Activated naive CD8-positive, alpha-beta T cell treated with anti-CD3 and anti-CD28 coated beads, Interleukin-2, amount 10 ng/mL, durations not matched to agents 7 days and 5 days (primary cell): ENCODE results near the gene DENR. TPM values are rescaled to one million over a fixed set of nuclear protein-coding genes. Genes with fewer than 3 reads are reported as not detected.
A peak's percentile ranks its signal among the peaks of the same experiment; 100 is the strongest.

Source experiments
- ATAC-seq: fragments of 150-1000 bp; cut with Tn5 transposase; one replicate; pipeline ENCODE4 v1.10.0; 2021; ENCODE audit warnings: low read depth, moderate library complexity
- POLR2A ChIA-PET: fragments of 350-600 bp; sonication (Branson Sonifier 250); formaldehyde crosslinking; loops from one replicate; lab custom pipeline; 2021; ENCODE audit warnings: antibody characterized with exemption; lab: Charles Lee
- DNase-seq: peaks from one replicate; pipeline ENCODE4 v3.0.0; 2021
- H3K27ac Mint-ChIP-seq: one replicate; pipeline ENCODE4 v1.8.0; 2022; ENCODE audit warnings: mild to moderate bottlenecking, mixed read lengths
- H3K27me3 Mint-ChIP-seq: one replicate; pipeline ENCODE4 v1.8.0; 2022; ENCODE audit warnings: mild to moderate bottlenecking, moderate library complexity, mixed read lengths
- H3K36me3 Mint-ChIP-seq: one replicate; pipeline ENCODE4 v1.8.0; 2021; ENCODE audit warnings: mild to moderate bottlenecking, mixed read lengths
- H3K4me1 Mint-ChIP-seq: one replicate; pipeline ENCODE4 v1.8.0; 2021; ENCODE audit warnings: mixed read lengths
- H3K4me3 Mint-ChIP-seq: one replicate; pipeline ENCODE4 v1.8.0; 2022; ENCODE audit warnings: mild to moderate bottlenecking, moderate library complexity, mixed read lengths
- H3K9me3 Mint-ChIP-seq: one replicate; pipeline ENCODE4 v1.8.0; 2021; ENCODE audit warnings: mixed read lengths
- total RNA-seq, 2 experiments: library from RNA; stranded (reverse); gene quantifications; one replicate each; pipeline ENCODE4 v1.2.3, GENCODE V29; 2021

The DENR gene
- total RNA-seq, 2 experiments from 2014 or later, result 51.7 to 53.5 TPM

GRCh38 chr12:122725452-122726079 is 27.1 kb upstream of the DENR start:
- POLR2A ChIA-PET, result no interaction called here
- Mint-ChIP-seq H3K4me1 (peaks cover 39% of the 10 kb centered on the region), H3K27ac (peak overlapping the region; percentile 19), H3K9me3 (no peaks in the 10 kb centered on the region), H3K36me3 (no peaks in the 10 kb centered on the region), H3K27me3 (no peaks in the 10 kb centered on the region), H3K4me3 (peak overlapping the region; percentile 41)
- no peak for DNase-seq
- no peak for ATAC-seq

GRCh38 chr12:122726080-122726558 is 26.5 kb upstream of the DENR start:
- no peak for ATAC-seq
- Mint-ChIP-seq H3K4me3 (peak overlapping the region; percentile 41), H3K9me3 (no peaks in the 10 kb centered on the region), H3K27ac (peak overlapping the region; percentile 19), H3K27me3 (no peaks in the 10 kb centered on the region), H3K36me3 (no peaks in the 10 kb centered on the region), H3K4me1 (peaks cover 41% of the 10 kb centered on the region)
- no peak for DNase-seq
- POLR2A ChIA-PET, result interaction anchor here (0.7 kb wide), 1 partner anchor 627 kb away, joined by 3 read pairs; no protein-coding TSS in a partner anchor

GRCh38 chr12:122729583-122730214 is 22.9 kb upstream of the DENR start:
- Mint-ChIP-seq H3K27ac (peak overlapping the region; percentile 49), H3K27me3 (no peaks in the 10 kb centered on the region), H3K36me3 (no peaks in the 10 kb centered on the region), H3K4me3 (peak overlapping the region; percentile 55), H3K9me3 (peaks cover 1% of the 10 kb centered on the region), H3K4me1 (peaks cover 62% of the 10 kb centered on the region)
- POLR2A ChIA-PET, result no interaction called here
- DNase-seq (no peak), ATAC-seq (no peak)

GRCh38 chr12:122730215-122731014 is 22.2 kb upstream of the DENR start, which contains the start of gene HCAR1:
HCAR1 (minus strand) TSS chr12:122730844; CDS start chr12:122730339, 505 bp downstream.
- Mint-ChIP-seq H3K36me3 (no peaks in the 10 kb centered on the region), H3K27ac (peak within 1 kb of the TSS; percentile 49), H3K4me3 (peak within 1 kb of the TSS; percentile 55), H3K9me3 (peaks cover 1% of the 10 kb centered on the region), H3K4me1 (peaks cover 57% of the 10 kb centered on the region), H3K27me3 (no peaks in the 10 kb centered on the region)
- DNase-seq (peak; percentile 56), ATAC-seq (peak; percentile 87)
- POLR2A ChIA-PET, result no interaction called here

GRCh38 chr12:122732170-122732569 is 20.5 kb upstream of the DENR start:
- peak; percentile 34 for ATAC-seq

GRCh38 chr12:122732611-122733010 is 20.0 kb upstream of the DENR start:
- H3K36me3 Mint-ChIP-seq, result peaks cover 1% of the 10 kb centered on the region
- ATAC-seq (no peak), DNase-seq (no peak)
- no peaks in the 10 kb centered on the region for H3K27me3 Mint-ChIP-seq
- peak overlapping the region; percentile 76 for H3K27ac Mint-ChIP-seq
- H3K9me3 Mint-ChIP-seq, result peaks cover 1% of the 10 kb centered on the region
- POLR2A ChIA-PET, result interaction anchor here (2.1 kb wide), 1 partner anchor 20 kb away, joined by 8 read pairs; the partner anchor contains the start of gene DENR
- no peak overlapping the region for H3K4me3 Mint-ChIP-seq
- H3K4me1 Mint-ChIP-seq, result peaks cover 46% of the 10 kb centered on the region

More at GRCh38 chr12:122732170-122732569, 20.5 kb upstream of the DENR start:
- H3K27ac Mint-ChIP-seq, result peak overlapping the region; percentile 76
- H3K4me3 Mint-ChIP-seq, result peak overlapping the region; percentile 24
- DNase-seq, result no peak
- POLR2A ChIA-PET, result interaction anchor here (2.1 kb wide), 1 partner anchor 21 kb away, joined by 8 read pairs; the partner anchor contains the start of gene DENR
- no peaks in the 10 kb centered on the region for H3K27me3 Mint-ChIP-seq
- H3K36me3 Mint-ChIP-seq, result peaks cover 1% of the 10 kb centered on the region
- peaks cover 46% of the 10 kb centered on the region for H3K4me1 Mint-ChIP-seq
- H3K9me3 Mint-ChIP-seq, result peaks cover 1% of the 10 kb centered on the region

DNA sequence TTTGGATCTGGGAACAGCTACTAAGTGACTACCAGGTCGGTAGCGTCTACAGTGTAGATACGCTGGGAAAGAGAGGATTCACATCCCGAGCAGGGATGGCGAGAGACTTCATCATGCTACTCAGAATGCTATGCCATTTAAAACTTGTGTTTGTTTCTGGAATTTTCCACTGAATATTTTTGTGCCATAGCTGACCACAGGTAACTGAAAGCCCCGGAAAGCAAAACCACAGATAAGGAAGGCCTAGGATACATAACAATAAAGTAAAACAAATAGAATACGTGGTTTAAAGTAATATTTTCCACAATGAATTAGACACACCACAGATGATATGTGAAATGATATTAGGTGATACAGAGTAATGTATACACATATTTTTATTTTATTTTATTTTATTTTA is 14.1 kb upstream of the DENR start:
- ATAC-seq, result peak; percentile 26

DNA sequence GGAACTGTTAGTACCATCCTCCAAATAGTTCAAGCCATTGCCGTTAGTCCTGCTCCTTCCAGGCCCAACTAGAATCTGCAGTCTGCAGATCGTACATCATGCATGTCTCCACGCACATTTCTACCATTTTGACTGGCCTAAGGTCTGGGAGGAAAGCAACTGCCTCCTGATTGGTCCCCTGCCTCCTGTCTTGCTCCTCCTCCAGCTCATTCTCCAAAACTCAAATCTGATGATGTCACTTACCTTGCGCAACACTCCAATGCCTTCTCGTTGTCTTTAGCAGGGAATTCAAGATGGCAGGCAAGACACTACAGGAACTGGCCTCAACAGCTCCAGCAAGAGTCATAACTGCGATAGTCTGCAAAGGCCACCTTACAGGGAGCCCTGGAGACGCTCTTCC is 12.3 kb upstream of the DENR start:
- POLR2A ChIA-PET, result no interaction called here
- Mint-ChIP-seq H3K36me3 (peaks cover 1% of the 10 kb centered on the region), H3K4me1 (peaks cover 9% of the 10 kb centered on the region), H3K27ac (no peak overlapping the region), H3K27me3 (no peaks in the 10 kb centered on the region), H3K9me3 (no peaks in the 10 kb centered on the region), H3K4me3 (no peak overlapping the region)
- DNase-seq, result no peak
- no peak for ATAC-seq

More for the DNA sequence above, 14.1 kb upstream of the DENR start:
- POLR2A ChIA-PET, result no interaction called here
- Mint-ChIP-seq H3K27me3 (no peaks in the 10 kb centered on the region), H3K4me1 (peaks cover 13% of the 10 kb centered on the region), H3K36me3 (peaks cover 1% of the 10 kb centered on the region), H3K4me3 (no peak overlapping the region), H3K27ac (no peak overlapping the region), H3K9me3 (no peaks in the 10 kb centered on the region)
- no peak for DNase-seq

GRCh38 chr12:122743895-122744525 is 8.6 kb upstream of the DENR start:
- Mint-ChIP-seq H3K27ac (no peak overlapping the region), H3K4me1 (peaks cover 4% of the 10 kb centered on the region), H3K4me3 (no peak overlapping the region), H3K9me3 (no peaks in the 10 kb centered on the region), H3K27me3 (no peaks in the 10 kb centered on the region), H3K36me3 (no peaks in the 10 kb centered on the region)
- DNase-seq (no peak), ATAC-seq (no peak)
- POLR2A ChIA-PET, result no interaction called here

GRCh38 chr12:122747224-122748135 is 5.1 kb upstream of the DENR start:
- Mint-ChIP-seq H3K9me3 (no peaks in the 10 kb centered on the region), H3K27ac (no peak overlapping the region), H3K36me3 (no peaks in the 10 kb centered on the region), H3K4me1 (peaks cover 9% of the 10 kb centered on the region), H3K4me3 (no peak overlapping the region), H3K27me3 (no peaks in the 10 kb centered on the region)
- POLR2A ChIA-PET, result no interaction called here
- DNase-seq, result no peak
- ATAC-seq, result no peak

DNA sequence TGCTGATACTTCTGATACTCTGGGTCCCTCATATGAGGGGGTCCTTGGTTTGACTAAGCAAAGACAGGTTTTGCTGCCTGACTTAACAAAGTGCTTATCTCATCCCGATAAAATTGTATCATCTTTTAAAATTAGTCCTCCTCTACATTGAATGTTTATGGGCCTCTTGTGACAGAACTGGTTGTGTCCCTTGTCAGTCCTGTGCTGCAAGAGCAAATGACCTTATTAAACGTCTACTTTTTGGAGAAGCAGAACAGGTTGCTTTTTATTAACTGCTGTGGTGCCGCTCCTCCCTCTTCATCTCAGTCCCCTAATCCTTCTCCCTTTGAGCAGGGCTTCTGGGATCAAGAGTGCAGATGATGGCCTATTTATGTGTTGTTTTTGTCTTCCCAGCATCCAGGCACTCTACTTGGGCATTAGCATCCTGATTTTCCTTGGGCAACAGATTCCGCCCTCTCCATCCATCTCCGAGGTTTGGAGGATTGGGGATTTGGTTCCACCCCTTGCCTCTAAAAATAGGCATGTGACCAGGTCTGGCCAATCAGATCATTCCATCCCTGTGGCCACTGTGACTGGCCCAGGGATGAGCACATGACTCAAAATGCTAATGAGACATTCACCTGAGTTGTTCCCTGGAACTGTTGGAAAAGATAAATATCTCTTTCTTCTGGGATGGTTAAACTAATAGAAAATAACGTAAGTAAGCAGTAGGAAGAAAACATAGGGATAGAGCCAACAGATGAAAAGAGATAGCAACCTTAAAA is 2.9 kb upstream of the DENR start:
- peaks cover 16% of the 10 kb centered on the region for H3K4me1 Mint-ChIP-seq
- POLR2A ChIA-PET, result no interaction called here
- DNase-seq (no peak), ATAC-seq (no peak)
- H3K27me3 Mint-ChIP-seq, result no peaks in the 10 kb centered on the region
- peaks cover 7% of the 10 kb centered on the region for H3K36me3 Mint-ChIP-seq
- H3K9me3 Mint-ChIP-seq, result no peaks in the 10 kb centered on the region
- H3K4me3 Mint-ChIP-seq, result no peak overlapping the region
- no peak overlapping the region for H3K27ac Mint-ChIP-seq
